SHP77 (cell line): ENCODE data around the gene AMY1C.
"Not testable (repeated sequence)": the region's sequence is repeated elsewhere in the genome, so short reads cannot be mapped to it uniquely, and the experiment has no call there.

Experiments used
- DNase-seq, 2 experiments: peaks; one replicate each; lab custom pipeline; 2025; lab: John Stamatoyannopoulos, UW

Gene AMY1C

DNA sequence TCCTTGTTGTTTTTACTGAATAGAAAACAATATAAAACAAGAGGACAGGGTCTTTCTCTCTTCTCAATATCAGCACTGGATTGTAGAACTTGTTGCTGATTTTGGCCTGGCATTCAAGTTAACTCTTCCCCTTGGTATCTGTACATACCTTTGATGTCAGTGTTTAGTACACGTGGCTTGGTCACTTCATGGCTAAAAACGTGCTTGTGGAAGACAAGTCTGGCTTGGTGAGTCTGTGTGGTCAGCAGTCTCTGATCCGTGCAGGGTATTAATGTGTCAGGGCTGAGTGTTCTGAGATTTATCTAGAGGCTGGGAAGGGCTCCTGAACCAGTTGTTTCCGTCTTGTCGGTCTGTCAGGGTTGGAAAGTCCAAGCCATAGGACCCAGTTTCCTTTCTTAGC, at the start of gene AMY1C:
AMY1C (plus strand) TSS at position 301 of the 400 bp plus-strand sequence. CDS start 572 bp downstream, outside the sequence.
- DNase-seq, result not testable (repeated sequence)

GRCh38 chr1:103700669-103701068, 49.0 kb upstream of the AMY1C start:
- not testable (repeated sequence) for DNase-seq

DNA sequence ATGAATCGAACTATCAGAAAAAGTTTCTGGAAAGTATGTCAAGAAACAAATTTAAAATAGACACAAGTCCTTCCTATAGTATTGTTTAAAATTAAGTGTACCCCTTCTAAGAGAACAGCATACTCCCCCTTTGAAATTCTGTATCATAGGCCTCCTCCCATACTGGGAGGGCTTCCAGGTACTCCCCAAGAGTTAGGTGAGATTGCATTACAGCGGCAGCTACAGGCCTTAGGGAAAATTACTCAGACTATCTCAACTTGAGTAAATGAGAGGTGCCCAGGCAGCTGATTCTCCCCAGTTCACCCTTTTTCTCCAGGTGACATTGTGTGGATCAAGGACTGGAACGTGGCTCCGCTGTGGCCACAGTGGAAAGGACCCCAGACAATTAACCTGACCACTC, 48.4 kb upstream of the AMY1C start:
- DNase-seq, result not testable (repeated sequence)

DNA sequence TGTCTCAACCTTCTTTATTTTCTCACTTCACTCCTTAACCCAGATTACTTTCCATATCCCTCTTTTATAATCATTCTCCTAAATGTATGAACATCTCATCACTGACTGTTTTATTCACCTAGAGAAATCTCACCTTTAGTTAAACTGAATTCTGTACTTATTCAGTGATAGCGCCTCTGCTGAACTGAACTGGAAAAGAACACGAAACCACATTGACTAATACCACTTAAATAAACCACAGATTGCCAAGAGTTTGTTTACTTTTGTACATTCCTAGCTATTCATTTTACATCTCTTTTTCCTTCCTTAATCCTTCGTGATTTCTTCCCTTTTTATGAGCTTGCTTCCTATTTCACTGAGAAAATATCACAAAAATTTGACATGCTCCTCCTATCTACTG, 42.0 kb upstream of the AMY1C start:
- not testable (repeated sequence) for DNase-seq

DNA sequence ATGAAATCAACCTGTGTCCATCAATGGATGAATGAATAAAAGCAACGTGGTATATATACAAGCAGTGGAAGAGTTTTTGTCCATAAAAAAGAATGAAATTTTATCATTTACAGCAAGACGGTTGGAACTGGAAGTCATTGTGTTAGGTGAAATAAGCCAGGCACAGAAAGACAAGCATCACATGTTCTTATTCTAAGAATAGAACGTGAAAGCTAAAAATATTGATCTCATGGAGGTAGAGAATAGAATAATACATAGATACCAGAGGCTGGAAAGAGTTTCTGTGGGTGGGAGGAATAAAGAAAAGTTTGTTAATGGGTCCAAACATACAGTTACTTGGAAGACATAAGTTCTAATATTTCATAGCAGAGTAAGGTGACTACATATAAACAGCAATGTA, 39.3 kb upstream of the AMY1C start:
- DNase-seq, result not testable (repeated sequence)

GRCh38 chr1:103717404-103717803, 32.3 kb upstream of the AMY1C start:
- DNase-seq, result not testable (repeated sequence)

GRCh38 chr1:103721473-103721872, 28.2 kb upstream of the AMY1C start:
- not testable (repeated sequence) for DNase-seq

GRCh38 chr1:103735334-103735733, 14.4 kb upstream of the AMY1C start:
- not testable (repeated sequence) for DNase-seq

DNA sequence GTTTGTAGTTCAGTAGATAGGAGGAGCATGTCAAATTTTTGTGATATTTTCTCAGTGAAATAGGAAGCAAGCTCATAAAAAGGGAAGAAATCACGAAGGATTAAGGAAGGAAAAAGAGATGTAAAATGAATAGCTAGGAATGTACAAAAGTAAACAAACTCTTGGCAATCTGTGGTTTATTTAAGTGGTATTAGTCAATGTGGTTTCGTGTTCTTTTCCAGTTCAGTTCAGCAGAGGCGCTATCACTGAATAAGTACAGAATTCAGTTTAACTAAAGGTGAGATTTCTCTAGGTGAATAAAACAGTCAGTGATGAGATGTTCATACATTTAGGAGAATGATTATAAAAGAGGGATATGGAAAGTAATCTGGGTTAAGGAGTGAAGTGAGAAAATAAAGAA, 11.7 kb upstream of the AMY1C start:
- not testable (repeated sequence) for DNase-seq

DNA sequence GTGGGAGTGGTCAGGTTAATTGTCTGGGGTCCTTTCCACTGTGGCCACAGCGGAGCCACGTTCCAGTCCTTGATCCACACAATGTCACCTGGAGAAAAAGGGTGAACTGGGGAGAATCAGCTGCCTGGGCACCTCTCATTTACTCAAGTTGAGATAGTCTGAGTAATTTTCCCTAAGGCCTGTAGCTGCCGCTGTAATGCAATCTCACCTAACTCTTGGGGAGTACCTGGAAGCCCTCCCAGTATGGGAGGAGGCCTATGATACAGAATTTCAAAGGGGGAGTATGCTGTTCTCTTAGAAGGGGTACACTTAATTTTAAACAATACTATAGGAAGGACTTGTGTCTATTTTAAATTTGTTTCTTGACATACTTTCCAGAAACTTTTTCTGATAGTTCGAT, 5.2 kb upstream of the AMY1C start:
- DNase-seq, result not testable (repeated sequence)

GRCh38 chr1:103745040-103745439, 4.7 kb upstream of the AMY1C start:
- DNase-seq, result not testable (repeated sequence)

DNA sequence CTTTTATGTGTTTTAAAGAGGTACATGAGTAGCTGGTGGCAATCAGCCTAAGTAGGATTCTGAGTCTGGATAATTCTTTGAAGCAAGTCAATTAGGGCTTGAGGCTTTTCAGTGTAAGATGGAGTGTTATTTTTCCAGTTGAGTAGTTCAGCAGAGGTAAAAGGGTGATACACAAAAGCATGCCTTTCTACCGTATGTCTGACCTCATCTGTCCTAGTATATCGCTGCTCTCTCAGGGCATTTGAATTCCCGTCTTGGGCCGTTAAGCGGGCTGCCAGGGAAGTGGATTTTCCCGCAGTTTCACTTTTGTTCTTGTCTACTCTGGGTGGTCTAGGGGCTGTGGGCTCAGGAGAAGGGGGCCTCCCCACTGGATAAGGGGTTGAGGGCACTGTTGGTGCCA, 1.4 kb upstream of the AMY1C start:
- not testable (repeated sequence) for DNase-seq

GRCh38 chr1:103761896-103762295, 12.2 kb downstream of the AMY1C start:
- no peak for DNase-seq

GRCh38 chr1:103779932-103780331, 30.2 kb downstream of the AMY1C start:
- no peak for DNase-seq

DNA sequence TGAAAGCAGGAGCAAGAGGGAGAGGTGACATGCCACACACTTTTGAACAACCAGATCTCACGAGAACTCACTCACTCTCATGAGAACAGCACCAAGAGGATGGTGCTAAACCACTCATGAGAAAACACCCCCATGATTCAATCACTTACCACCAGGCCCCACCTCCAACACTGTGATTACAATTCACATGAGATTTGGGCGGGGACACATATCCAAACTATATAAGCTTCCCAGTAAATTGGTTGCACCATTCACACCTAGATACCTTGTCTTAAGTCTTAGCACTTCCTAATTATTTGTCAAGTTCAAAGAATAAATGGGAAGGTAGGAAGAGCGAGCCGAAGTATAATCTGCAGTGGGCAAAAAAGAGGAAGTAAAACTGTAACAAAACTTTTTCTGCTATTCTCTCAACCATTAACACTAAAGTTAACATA, 34.3 kb downstream of the AMY1C start:
- DNase-seq, result no peak

DNA sequence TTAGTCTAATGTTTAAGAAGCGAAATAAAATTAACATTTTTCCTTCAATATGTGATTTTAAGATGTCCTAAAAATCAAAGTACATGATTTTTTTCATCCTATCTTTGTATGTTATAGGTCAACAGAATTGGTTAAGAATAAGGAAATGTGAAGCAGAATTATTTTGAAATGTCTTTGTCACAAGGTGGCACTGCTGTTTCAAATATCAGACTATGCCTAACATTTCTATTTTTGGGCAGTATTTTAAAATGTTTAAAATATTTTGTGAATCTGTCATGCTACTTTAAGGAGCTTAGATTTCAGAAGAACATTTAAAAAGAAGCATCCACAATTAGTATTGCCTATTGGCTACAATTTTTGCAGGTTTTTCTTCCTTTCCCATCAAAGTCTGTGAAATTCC, 38.7 kb downstream of the AMY1C start:
- DNase-seq, result peak in 1 of 2 experiments; percentile 2

DNA sequence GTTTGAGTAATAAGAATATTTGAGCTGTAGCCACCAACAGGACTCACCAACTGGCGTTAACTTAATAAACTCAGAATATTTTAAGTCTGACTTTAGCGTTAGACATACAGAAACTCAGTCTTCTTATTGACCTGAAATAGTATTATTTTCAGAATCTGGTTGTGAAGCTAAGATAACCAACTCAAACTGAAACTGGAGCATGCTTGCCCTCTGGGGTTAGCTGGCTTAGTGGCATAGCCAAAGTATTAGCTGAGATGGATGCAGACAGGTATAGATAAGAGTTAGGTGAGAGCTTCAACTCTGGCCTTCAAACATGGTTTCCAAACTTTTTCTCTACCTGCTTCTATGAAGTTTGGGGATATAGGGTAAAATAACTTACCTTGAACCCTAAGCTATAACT, 40.5 kb downstream of the AMY1C start:
- DNase-seq, result no peak
